ENCODE results near the gene ZNF579.
"Not testable (repeated sequence)": the region's sequence is repeated elsewhere in the genome, so short reads cannot be mapped to it uniquely, and the experiment has no call there.

ZNF579 gene

GRCh38 chr19:55536951-55537740, 43.5 kb downstream of the ZNF579 start, which contains the start of gene SBK2:
Gene SBK2, minus strand, starts transcription at chr19:55537133. Its CDS starts 839 bp downstream, at chr19:55536294.
- DNase-seq, result no peak

- DNase-seq, result no peak
Measured at GRCh38 chr19:55536366-55536765, 44.3 kb downstream of the ZNF579 start.

- DNase-seq, result no peak
Measured at GRCh38 chr19:55535965-55536350, 44.7 kb downstream of the ZNF579 start.

- no peak for DNase-seq
Measured at GRCh38 chr19:55535173-55535964, 45.3 kb downstream of the ZNF579 start.

GRCh38 chr19:55534280-55534679, 46.4 kb downstream of the ZNF579 start:
- not testable (repeated sequence) for DNase-seq

- DNase-seq, result no peak
Measured at GRCh38 chr19:55530996-55531395, 49.7 kb downstream of the ZNF579 start.

- no peak for DNase-seq
Measured at GRCh38 chr19:55529636-55530234, 50.9 kb downstream of the ZNF579 start.

- no peak for DNase-seq
Measured at GRCh38 chr19:55528030-55528803, 52.4 kb downstream of the ZNF579 start.

GRCh38 chr19:55527197-55528029, 53.2 kb downstream of the ZNF579 start:
- DNase-seq, result no peak
